ENCODE results near the gene PRAMEF6. TPM values are rescaled to one million over a fixed set of nuclear protein-coding genes. Genes with fewer than 3 reads are reported as not detected.
"Not testable (repeated sequence)": the region's sequence is repeated elsewhere in the genome, so short reads cannot be mapped to it uniquely, and the experiment has no call there.

PRAMEF6 gene
- total RNA-seq = not detected

DNA sequence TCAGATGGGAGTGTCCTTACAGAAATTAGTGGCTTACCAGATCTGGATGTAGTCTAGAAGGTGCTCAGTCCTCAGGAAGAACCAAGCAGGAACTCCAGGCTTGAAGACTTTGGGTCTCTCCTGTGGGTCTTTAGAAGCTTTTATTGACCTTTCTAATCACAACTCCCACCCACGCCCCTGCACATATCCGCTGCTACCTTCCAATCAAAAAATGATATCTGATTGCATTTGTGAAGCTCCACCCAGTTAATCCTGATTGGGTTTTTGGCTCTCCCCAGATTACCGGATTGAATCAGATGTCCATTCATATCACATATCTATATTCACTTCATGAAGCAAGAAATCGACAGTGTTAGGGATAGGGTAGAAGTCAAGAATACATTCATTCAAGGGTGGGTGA, at the start of gene PRAMEF6:
TSS of gene PRAMEF6 (minus strand) at position 101 of the 400 bp plus-strand sequence. CDS start 5,062 bp downstream, outside the sequence.
- ATAC-seq; DNase-seq (ENCODE audit: low spot score); H3K27me3 Mint-ChIP-seq; H3K4me1 Mint-ChIP-seq (ENCODE audit: low read depth in 2 of 2); H3K9me3 Mint-ChIP-seq; H3K36me3 Mint-ChIP-seq; H3K4me3 Mint-ChIP-seq; H3K27ac Mint-ChIP-seq: not testable (repeated sequence)

GRCh38 chr1:12924368-12924767, 23.0 kb downstream of the PRAMEF6 start:
- H3K27ac Mint-ChIP-seq; DNase-seq (ENCODE audit: low spot score); H3K27me3 Mint-ChIP-seq; H3K36me3 Mint-ChIP-seq; H3K4me1 Mint-ChIP-seq (ENCODE audit: low read depth in 2 of 2); ATAC-seq; H3K9me3 Mint-ChIP-seq; H3K4me3 Mint-ChIP-seq: not testable (repeated sequence)

DNA sequence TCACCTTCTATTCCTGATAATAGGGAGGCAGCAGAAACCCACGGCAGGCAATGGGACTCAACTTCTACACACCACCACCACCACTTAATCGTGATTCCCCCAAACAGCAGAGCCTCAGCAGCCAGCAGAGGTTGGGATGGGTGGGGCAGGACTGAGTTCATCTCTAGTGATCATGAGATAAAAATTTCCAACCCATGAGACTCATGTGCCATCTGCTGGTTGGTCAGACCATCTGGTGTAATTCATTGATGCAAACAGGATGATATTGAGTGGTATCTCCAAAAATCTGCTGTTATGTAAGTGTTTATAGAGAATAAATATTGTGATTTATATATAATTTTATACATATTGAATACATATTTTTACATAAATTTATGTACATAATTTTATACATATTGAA, 25.6 kb downstream of the PRAMEF6 start:
- H3K27ac Mint-ChIP-seq = not testable (repeated sequence)

DNA sequence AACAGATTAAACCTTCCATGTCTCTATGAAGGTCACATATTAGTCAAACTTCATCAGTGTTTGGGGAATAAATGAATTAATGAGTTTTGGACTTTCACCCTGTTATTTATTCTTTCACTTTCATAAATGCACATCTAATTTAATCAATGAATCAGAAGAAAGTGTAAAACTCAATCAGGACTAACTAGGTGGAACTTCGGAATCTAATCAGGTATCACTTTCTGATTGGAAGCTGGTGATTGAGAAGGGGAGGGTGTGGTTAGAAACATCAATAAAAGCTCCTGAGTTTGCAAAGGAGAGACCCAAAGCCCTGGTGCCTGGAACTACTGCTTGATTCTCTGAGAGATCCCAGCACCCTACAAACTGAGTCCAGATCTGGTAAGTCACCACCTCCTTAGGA, 31.1 kb downstream of the PRAMEF6 start, which contains the start of gene PRAMEF7:
TSS of gene PRAMEF7 (plus strand) at position 301 of the 400 bp plus-strand sequence. CDS start 1,083 bp downstream, outside the sequence.
- ATAC-seq; H3K4me3 Mint-ChIP-seq; H3K4me1 Mint-ChIP-seq (ENCODE audit: low read depth in 2 of 2); H3K27ac Mint-ChIP-seq; H3K36me3 Mint-ChIP-seq; DNase-seq (ENCODE audit: low spot score); H3K27me3 Mint-ChIP-seq; H3K9me3 Mint-ChIP-seq: not testable (repeated sequence)

More for the DNA sequence above, 25.6 kb downstream of the PRAMEF6 start:
- H3K27me3 Mint-ChIP-seq; H3K36me3 Mint-ChIP-seq; ATAC-seq; H3K9me3 Mint-ChIP-seq; H3K4me1 Mint-ChIP-seq (ENCODE audit: low read depth in 2 of 2); DNase-seq (ENCODE audit: low spot score); H3K4me3 Mint-ChIP-seq: not testable (repeated sequence)

GRCh38 chr1:12903793-12904572, 43.4 kb downstream of the PRAMEF6 start:
- not testable (repeated sequence) for H3K9me3 Mint-ChIP-seq; H3K27me3 Mint-ChIP-seq; H3K36me3 Mint-ChIP-seq; H3K4me3 Mint-ChIP-seq; DNase-seq (ENCODE audit: low spot score); H3K27ac Mint-ChIP-seq; ATAC-seq; H3K4me1 Mint-ChIP-seq (ENCODE audit: low read depth in 2 of 2)

GRCh38 chr1:12899186-12899585, 48.2 kb downstream of the PRAMEF6 start:
- H3K27ac Mint-ChIP-seq = not testable (repeated sequence)

GRCh38 chr1:12898170-12898569, 49.2 kb downstream of the PRAMEF6 start, which contains the start of gene PRAMEF10:
Gene PRAMEF10, minus strand, starts transcription at chr1:12898270. Its CDS starts 2,423 bp downstream, at chr1:12895847.
- H3K36me3 Mint-ChIP-seq; H3K27me3 Mint-ChIP-seq; H3K9me3 Mint-ChIP-seq; ATAC-seq; DNase-seq (ENCODE audit: low spot score); H3K27ac Mint-ChIP-seq; H3K4me1 Mint-ChIP-seq (ENCODE audit: low read depth in 2 of 2); H3K4me3 Mint-ChIP-seq: not testable (repeated sequence)

More at GRCh38 chr1:12899186-12899585, 48.2 kb downstream of the PRAMEF6 start:
- not testable (repeated sequence) for H3K9me3 Mint-ChIP-seq; H3K4me3 Mint-ChIP-seq; ATAC-seq; DNase-seq (ENCODE audit: low spot score); H3K4me1 Mint-ChIP-seq (ENCODE audit: low read depth in 2 of 2); H3K27me3 Mint-ChIP-seq; H3K36me3 Mint-ChIP-seq

Other genes starting within 250 kb of the PRAMEF6 start
- gene AADACL3, start 231.5 kb downstream of the PRAMEF6 start, total RNA-seq = not detected
- gene CFAP107, start 201.4 kb downstream of the PRAMEF6 start, total RNA-seq = not detected
- gene PRAMEF12, start 173.8 kb downstream of the PRAMEF6 start, total RNA-seq = not detected
- not detected for gene PRAMEF1, start 156.2 kb downstream of the PRAMEF6 start, total RNA-seq
- gene PRAMEF11, start 116.2 kb downstream of the PRAMEF6 start, total RNA-seq = not detected
- not detected for gene HNRNPCL1, start 98.9 kb downstream of the PRAMEF6 start, total RNA-seq
- gene PRAMEF2, start 90.5 kb downstream of the PRAMEF6 start, total RNA-seq = not detected
- gene PRAMEF4, start 61.4 kb downstream of the PRAMEF6 start, total RNA-seq = not detected
- gene PRAMEF10, start 49.3 kb downstream of the PRAMEF6 start, total RNA-seq = not detected
- not detected for gene PRAMEF7, start 31.0 kb downstream of the PRAMEF6 start, total RNA-seq
- gene PRAMEF27, start 109.0 kb upstream of the PRAMEF6 start, total RNA-seq = not detected
- gene HNRNPCL3, start 113.2 kb upstream of the PRAMEF6 start, total RNA-seq = not detected
- gene PRAMEF25, start 123.2 kb upstream of the PRAMEF6 start, total RNA-seq = not detected
- gene HNRNPCL2, start 169.3 kb upstream of the PRAMEF6 start, total RNA-seq = not detected
- gene PRAMEF26, start 208.4 kb upstream of the PRAMEF6 start, total RNA-seq = not detected
- not detected for gene HNRNPCL4, start 218.1 kb upstream of the PRAMEF6 start, total RNA-seq
- gene PRAMEF9, start 224.3 kb upstream of the PRAMEF6 start, total RNA-seq = not detected